ENCODE data around the gene USO1. TPM values are rescaled to one million over a fixed set of nuclear protein-coding genes. Genes with fewer than 3 reads are reported as not detected.

Gene USO1
- total RNA-seq, 1 experiment from 2014 or later: 33.9 TPM

DNA sequence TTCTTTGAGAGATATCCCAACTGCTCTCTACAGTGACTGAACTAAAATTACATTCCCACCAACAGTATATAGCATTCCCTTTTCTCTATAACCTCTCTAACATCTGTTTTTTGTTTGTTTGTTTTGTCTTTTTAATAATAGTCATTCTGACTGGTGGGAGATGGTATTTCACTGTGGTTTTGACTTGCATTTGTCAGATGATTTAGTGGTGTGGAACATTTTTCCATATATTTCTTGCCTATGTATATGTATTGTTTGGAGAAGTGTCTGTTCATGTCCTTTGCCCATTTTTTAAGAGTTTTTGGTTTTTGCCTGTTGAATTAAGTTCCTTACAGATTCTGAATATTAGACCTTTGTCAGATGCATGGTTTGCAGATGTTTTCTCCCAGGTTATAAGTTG is 9.0 kb downstream of the USO1 start:
- Histone ChIP-seq H3K4me2 (no peak overlapping the region), H3F3A (ENCODE audit: insufficient read depth, low read depth) (no peaks in the 10 kb centered on the region), H4K20me1 (ENCODE audit: insufficient read depth) (no peaks in the 10 kb centered on the region; the same call in none of the 2 replicates), H3K4me1 (replicated peaks; ENCODE audit: insufficient read depth) (no peaks in the 10 kb centered on the region), H3K27ac (no peak overlapping the region), H3K27me3 (ENCODE audit: insufficient read depth, low read depth) (no peaks in the 10 kb centered on the region), H2AFZ (no peak overlapping the region), H3K4me3 (no peak overlapping the region), H3K36me3 (ENCODE audit: low read depth) (no peaks in the 10 kb centered on the region), H3K9me3 (ENCODE audit: insufficient read depth, low read depth) (no peaks in the 10 kb centered on the region), H3K79me2 (ENCODE audit: low read depth) (peaks cover 56% of the 10 kb centered on the region), H3K9me2 (ENCODE audit: insufficient read depth) (no peaks in the 10 kb centered on the region)
- no peak for DNase-seq
- BruUV-seq (replicated peaks): no TSS peak
- ChIA-PET CTCF (no interaction called here), POLR2A (ENCODE audit: unreplicated experiment) (no interaction called here)
- intact Hi-C loops (cut with micrococcal nuclease; ENCODE audit: unreplicated experiment): no loop called here
- TF ChIP-seq, protein P1, sequence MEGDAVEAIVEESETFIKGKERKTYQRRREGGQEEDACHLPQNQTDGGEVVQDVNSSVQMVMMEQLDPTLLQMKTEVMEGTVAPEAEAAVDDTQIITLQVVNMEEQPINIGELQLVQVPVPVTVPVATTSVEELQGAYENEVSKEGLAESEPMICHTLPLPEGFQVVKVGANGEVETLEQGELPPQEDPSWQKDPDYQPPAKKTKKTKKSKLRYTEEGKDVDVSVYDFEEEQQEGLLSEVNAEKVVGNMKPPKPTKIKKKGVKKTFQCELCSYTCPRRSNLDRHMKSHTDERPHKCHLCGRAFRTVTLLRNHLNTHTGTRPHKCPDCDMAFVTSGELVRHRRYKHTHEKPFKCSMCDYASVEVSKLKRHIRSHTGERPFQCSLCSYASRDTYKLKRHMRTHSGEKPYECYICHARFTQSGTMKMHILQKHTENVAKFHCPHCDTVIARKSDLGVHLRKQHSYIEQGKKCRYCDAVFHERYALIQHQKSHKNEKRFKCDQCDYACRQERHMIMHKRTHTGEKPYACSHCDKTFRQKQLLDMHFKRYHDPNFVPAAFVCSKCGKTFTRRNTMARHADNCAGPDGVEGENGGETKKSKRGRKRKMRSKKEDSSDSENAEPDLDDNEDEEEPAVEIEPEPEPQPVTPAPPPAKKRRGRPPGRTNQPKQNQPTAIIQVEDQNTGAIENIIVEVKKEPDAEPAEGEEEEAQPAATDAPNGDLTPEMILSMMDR (conservative IDR thresholded peaks at IDR 0.05): no peak
- no peak for TF ChIP-seq EZH2 (IDR thresholded peaks at IDR 0.05; ENCODE audit: low read depth)

DNA sequence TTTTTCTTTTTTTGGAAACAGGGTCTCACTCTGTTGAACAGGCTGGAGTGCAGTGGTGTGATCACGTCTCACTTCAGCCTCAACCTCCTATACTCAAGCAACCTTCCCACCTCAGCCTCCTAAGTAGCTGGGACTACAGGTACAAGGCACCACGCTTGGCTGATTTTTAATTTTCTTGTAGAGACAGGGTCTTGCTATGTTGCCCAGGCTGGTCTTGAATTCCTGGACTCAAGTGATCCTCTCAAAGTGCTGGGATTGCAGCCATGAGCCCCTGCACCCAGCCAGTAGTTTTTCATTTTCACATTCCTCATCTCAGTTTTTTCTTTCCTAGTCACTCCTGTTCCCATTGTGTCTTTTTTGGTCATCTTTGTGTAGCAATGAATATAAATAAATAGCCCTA is 11.1 kb downstream of the USO1 start:
- no peak for DNase-seq
- H3K4me3 ChIP-seq: no peak overlapping the region
- ChIA-PET CTCF (no interaction called here), POLR2A (ENCODE audit: unreplicated experiment) (no interaction called here)
- no peak overlapping the region for H3K27ac ChIP-seq
- H3K9me2 ChIP-seq (ENCODE audit: insufficient read depth): no peaks in the 10 kb centered on the region
- TF ChIP-seq, protein P1 (conservative IDR thresholded peaks at IDR 0.05): no peak
- TF ChIP-seq EZH2 (IDR thresholded peaks at IDR 0.05; ENCODE audit: low read depth): no peak
- no peaks in the 10 kb centered on the region for H3K9me3 ChIP-seq (ENCODE audit: insufficient read depth, low read depth)
- no peaks in the 10 kb centered on the region for H3K27me3 ChIP-seq (ENCODE audit: insufficient read depth, low read depth)
- peaks cover under 1% of the 10 kb centered on the region for H4K20me1 ChIP-seq (ENCODE audit: insufficient read depth)
- no TSS peak for BruUV-seq (replicated peaks)
- no peaks in the 10 kb centered on the region for H3K36me3 ChIP-seq (ENCODE audit: low read depth)
- H2AFZ ChIP-seq: no peak overlapping the region
- H3F3A ChIP-seq (ENCODE audit: insufficient read depth, low read depth): no peaks in the 10 kb centered on the region
- intact Hi-C loops (cut with micrococcal nuclease; ENCODE audit: unreplicated experiment): no loop called here
- H3K4me1 ChIP-seq (replicated peaks; ENCODE audit: insufficient read depth): no peaks in the 10 kb centered on the region
- peaks cover 37% of the 10 kb centered on the region for H3K79me2 ChIP-seq (ENCODE audit: low read depth)
- no peak overlapping the region for H3K4me2 ChIP-seq

DNA sequence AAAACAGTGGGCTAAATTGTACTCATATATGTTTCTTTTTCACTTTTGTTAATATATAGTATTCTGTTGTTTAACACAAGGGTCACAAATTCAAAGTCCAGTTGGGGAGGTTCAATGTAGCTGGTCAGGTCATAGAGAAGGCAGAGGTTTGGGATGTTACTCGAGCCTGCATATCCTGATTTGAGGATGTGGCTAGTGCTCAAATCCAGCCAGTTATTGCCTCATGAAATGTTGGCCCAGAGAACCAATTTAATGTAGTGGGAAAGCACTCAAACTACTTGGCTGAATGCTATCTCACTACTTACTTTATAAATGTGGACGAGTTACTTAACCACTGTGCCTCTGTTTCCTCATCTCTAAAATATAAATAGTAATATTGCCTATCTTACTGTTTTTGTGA is 12.5 kb downstream of the USO1 start:
- intact Hi-C loops (cut with micrococcal nuclease; ENCODE audit: unreplicated experiment): no loop called here
- Histone ChIP-seq H3K9me3 (ENCODE audit: insufficient read depth, low read depth) (no peaks in the 10 kb centered on the region), H3K27ac (no peak overlapping the region), H3K4me3 (no peak overlapping the region), H3K36me3 (ENCODE audit: low read depth) (no peaks in the 10 kb centered on the region), H3K27me3 (ENCODE audit: insufficient read depth, low read depth) (no peaks in the 10 kb centered on the region), H3K4me2 (no peak overlapping the region), H4K20me1 (ENCODE audit: insufficient read depth) (peaks cover 6% of the 10 kb centered on the region), H2AFZ (no peak overlapping the region), H3F3A (ENCODE audit: insufficient read depth, low read depth) (no peaks in the 10 kb centered on the region), H3K9me2 (ENCODE audit: insufficient read depth) (no peaks in the 10 kb centered on the region), H3K4me1 (replicated peaks; ENCODE audit: insufficient read depth) (no peaks in the 10 kb centered on the region), H3K79me2 (ENCODE audit: low read depth) (peaks cover 40% of the 10 kb centered on the region)
- ChIA-PET CTCF (no interaction called here), POLR2A (ENCODE audit: unreplicated experiment) (interaction anchor here (1.1 kb wide), 1 partner anchor 11 kb away, joined by 6 read pairs; no protein-coding TSS in a partner anchor)
- no peak for TF ChIP-seq EZH2 (IDR thresholded peaks at IDR 0.05; ENCODE audit: low read depth)
- TF ChIP-seq, protein P1 (conservative IDR thresholded peaks at IDR 0.05): no peak
- no peak for DNase-seq
- BruUV-seq (replicated peaks): no TSS peak

All from PC-9 (cell line).